ENCODE data around the gene SPEN. TPM values are rescaled to one million over a fixed set of nuclear protein-coding genes. Genes with fewer than 3 reads are reported as not detected.

SPEN gene
- total RNA-seq, 4 donors from 2014 or later: 44.0 to 83.3 (median 67.1) TPM

DNA sequence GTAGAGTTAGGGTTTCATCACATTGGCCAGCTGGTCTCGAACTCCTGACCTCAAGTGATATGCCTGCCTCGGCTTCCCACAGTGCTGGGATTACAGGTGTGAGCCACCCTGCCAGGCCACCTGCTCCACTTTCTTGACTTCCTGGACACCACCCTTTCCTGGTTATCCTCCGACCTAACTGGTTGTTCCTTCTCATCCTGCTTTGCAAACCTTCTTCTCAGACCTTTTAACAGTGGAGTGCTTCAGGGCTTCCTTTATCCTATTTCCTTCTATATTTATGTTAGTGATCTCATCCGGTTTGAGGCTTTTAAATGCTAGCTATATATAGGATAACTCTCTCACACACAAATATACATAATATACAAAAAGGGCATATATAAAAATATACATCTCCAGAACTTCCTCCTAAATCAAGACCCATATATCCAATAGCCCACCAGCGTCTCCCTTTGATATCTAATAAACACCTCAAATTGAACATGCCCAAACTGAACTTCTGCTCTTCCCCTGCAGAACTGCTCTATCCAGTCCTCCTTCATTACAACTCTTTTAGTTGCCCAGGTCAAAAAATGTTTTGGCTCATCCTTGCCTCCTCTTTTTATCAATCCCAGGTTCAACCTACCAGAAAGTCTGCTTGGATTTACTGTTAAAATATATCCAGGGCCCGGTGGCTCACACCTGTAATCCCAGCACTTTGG, 20.5 kb upstream of the SPEN start:
- TF ChIP-seq, protein P1, sequence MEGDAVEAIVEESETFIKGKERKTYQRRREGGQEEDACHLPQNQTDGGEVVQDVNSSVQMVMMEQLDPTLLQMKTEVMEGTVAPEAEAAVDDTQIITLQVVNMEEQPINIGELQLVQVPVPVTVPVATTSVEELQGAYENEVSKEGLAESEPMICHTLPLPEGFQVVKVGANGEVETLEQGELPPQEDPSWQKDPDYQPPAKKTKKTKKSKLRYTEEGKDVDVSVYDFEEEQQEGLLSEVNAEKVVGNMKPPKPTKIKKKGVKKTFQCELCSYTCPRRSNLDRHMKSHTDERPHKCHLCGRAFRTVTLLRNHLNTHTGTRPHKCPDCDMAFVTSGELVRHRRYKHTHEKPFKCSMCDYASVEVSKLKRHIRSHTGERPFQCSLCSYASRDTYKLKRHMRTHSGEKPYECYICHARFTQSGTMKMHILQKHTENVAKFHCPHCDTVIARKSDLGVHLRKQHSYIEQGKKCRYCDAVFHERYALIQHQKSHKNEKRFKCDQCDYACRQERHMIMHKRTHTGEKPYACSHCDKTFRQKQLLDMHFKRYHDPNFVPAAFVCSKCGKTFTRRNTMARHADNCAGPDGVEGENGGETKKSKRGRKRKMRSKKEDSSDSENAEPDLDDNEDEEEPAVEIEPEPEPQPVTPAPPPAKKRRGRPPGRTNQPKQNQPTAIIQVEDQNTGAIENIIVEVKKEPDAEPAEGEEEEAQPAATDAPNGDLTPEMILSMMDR (IDR thresholded peaks at IDR 0.05; ENCODE audit: low read depth): no peak

- TF ChIP-seq, protein P1 (IDR thresholded peaks at IDR 0.05; ENCODE audit: low read depth): no peak
Measured at GRCh38 chr1:15830258-15830657, 17.2 kb upstream of the SPEN start.

DNA sequence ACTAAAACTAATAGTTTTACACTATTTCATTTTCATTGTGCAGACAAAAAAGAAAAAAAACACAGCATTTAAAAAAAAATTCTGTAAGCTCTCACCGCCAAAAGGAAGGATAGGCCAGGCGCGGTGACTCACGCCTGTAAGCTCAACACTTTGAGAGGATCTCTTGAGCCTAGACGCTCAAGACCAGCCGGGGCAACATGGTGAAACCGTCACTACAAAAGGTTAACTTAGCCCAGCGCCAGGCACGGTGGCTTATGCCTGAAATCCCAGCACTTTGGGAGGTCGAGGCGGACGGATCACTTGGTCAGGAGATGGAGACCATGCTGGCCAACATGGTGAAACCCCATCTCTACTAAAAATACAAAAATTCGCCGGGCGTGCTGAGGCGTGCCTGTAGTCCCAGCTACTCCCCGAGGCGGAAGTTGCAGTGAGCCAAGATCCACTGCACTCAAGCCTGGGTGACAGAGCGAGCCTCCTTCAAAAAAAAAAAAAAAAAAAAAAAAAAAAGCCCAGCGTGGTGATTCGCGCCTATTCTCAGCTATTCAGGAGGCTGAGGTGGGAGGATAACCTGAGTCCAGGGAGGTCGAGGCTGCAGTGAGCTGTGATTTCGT, 14.3 kb upstream of the SPEN start:
- TF ChIP-seq, protein P1 (IDR thresholded peaks at IDR 0.05; ENCODE audit: low read depth): no peak

GRCh38 chr1:15833842-15834405, 13.6 kb upstream of the SPEN start:
- TF ChIP-seq, protein P1 (IDR thresholded peaks at IDR 0.05; ENCODE audit: low read depth): no peak

DNA sequence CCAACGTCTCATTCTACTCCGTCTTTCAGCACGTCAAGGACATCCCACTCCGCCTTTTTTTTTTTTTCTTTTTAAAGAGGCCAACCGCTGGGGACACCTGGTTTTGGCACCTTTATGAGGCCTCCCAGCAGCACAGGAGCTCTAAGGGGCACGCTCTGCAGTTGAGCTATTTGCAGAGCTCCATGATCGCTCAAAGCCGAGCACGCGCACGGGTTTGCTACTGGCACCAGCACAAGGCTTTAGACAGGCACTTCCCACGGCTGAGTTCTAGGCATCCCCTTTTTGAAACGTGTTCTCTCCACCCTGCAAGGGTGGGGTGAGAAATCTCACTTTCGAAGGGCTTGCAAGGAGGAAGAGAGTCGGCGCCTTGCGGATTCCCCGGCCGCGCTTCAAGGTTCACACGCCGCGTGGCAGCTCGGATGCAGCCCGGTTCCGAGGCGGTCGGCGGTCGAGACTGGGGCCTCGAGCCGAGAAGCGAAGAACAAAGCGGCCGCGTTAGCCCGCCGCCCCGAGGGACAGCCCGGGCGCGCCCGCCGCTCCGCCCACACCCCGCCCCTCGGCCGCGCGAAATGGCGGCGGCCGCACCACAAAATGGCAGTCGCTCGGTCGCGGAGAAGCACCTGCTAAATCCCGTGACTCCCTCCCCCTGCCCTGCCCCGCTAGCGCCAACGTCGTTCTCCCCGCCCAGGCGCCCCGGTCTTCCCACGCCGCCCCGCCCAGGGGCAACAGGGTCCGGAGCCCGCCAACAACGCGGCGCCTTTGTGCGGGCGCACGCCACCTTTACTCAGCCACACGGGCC, 12.9 kb upstream of the SPEN start:
- TF ChIP-seq, protein P1 (IDR thresholded peaks at IDR 0.05; ENCODE audit: low read depth): no peak

DNA sequence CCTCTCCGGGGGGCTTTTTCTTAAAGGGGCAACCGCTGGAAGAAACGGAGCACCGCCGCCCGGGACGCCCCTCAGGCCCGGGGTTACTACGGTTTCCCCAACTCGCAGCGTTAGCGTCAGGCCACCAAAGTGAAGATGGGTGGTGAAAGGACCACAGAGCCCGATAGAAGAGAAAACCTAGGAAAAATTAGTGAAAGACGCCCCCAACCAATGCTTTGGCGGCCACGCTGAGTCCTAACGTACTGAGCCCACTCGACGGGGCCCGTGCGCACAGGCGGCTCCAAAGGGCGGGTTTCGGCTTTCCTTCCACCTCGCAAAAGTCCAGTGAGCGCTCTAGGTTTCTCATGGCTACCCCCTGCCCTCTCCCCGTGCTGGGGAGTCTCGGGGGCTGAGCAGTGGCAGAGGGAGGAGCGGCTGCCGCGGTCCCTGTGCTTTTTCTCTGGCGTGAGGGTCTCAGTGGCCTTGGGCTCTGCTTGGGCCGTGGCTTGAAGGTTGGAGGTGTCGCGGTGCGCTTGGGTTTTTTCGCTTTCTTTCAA, 12.2 kb upstream of the SPEN start:
- TF ChIP-seq, protein P1 (IDR thresholded peaks at IDR 0.05; ENCODE audit: low read depth): no peak

All from subcutaneous adipose tissue (tissue), 4 donors.